ENCODE results near the gene REM2.

Gene REM2

GRCh38 chr14:22883173-22883976 lies at the start of gene REM2:
TSS of gene REM2 (plus strand) at chr14:22883222. CDS start at chr14:22883288, 66 bp downstream.
- no peak for FAIRE-seq
- no peak for DNase-seq (ENCODE audit: extremely low spot score, insufficient read length, low read depth)

GRCh38 chr14:22835505-22835904 lies 47.5 kb upstream of the REM2 start:
- DNase-seq (ENCODE audit: extremely low spot score, insufficient read length, low read depth) (no peak), FAIRE-seq (no peak)

- FAIRE-seq (no peak), DNase-seq (ENCODE audit: extremely low spot score, insufficient read length, low read depth) (no peak)
These were observed 46.5 kb upstream of the REM2 start, which contains the start of gene MMP14 for GRCh38 chr14:22836301-22837113. TSS of gene MMP14 (plus strand) at chr14:22836585. CDS start at chr14:22836818, 233 bp downstream.

- FAIRE-seq, result no peak
These were observed 45.8 kb upstream of the REM2 start for GRCh38 chr14:22837114-22837749.

GRCh38 chr14:22837750-22838538 lies 45.1 kb upstream of the REM2 start:
- no peak for DNase-seq (ENCODE audit: extremely low spot score, insufficient read length, low read depth)
- FAIRE-seq, result no peak

More at GRCh38 chr14:22837114-22837749, 45.8 kb upstream of the REM2 start:
- DNase-seq (ENCODE audit: extremely low spot score, insufficient read length, low read depth), result no peak

- DNase-seq (ENCODE audit: extremely low spot score, insufficient read length, low read depth) (no peak), FAIRE-seq (no peak)
These were observed 44.4 kb upstream of the REM2 start for GRCh38 chr14:22838631-22839041.

GRCh38 chr14:22839159-22839779 lies 43.8 kb upstream of the REM2 start:
- no peak for DNase-seq (ENCODE audit: extremely low spot score, insufficient read length, low read depth)
- no peak for FAIRE-seq

GRCh38 chr14:22841311-22841710 lies 41.7 kb upstream of the REM2 start:
- DNase-seq (ENCODE audit: extremely low spot score, insufficient read length, low read depth) (no peak), FAIRE-seq (no peak)

GRCh38 chr14:22841769-22842168 lies 41.3 kb upstream of the REM2 start:
- no peak for DNase-seq (ENCODE audit: extremely low spot score, insufficient read length, low read depth)
- FAIRE-seq, result no peak

- FAIRE-seq, result no peak
These were observed 40.6 kb upstream of the REM2 start for GRCh38 chr14:22842211-22843122.

GRCh38 chr14:22843123-22843925 lies 39.7 kb upstream of the REM2 start:
- no peak for FAIRE-seq
- no peak for DNase-seq (ENCODE audit: extremely low spot score, insufficient read length, low read depth)

More at GRCh38 chr14:22842211-22843122, 40.6 kb upstream of the REM2 start:
- no peak for DNase-seq (ENCODE audit: extremely low spot score, insufficient read length, low read depth)

GRCh38 chr14:22844221-22845102 lies 38.6 kb upstream of the REM2 start:
- no peak for FAIRE-seq
- no peak for DNase-seq (ENCODE audit: extremely low spot score, insufficient read length, low read depth)

GRCh38 chr14:22845103-22845394 lies 38.0 kb upstream of the REM2 start:
- no peak for DNase-seq (ENCODE audit: extremely low spot score, insufficient read length, low read depth)
- FAIRE-seq, result no peak

GRCh38 chr14:22845821-22846625 lies 37.0 kb upstream of the REM2 start:
- FAIRE-seq (no peak), DNase-seq (ENCODE audit: extremely low spot score, insufficient read length, low read depth) (no peak)

GRCh38 chr14:22846811-22847307 lies 36.2 kb upstream of the REM2 start:
- DNase-seq (ENCODE audit: extremely low spot score, insufficient read length, low read depth) (no peak), FAIRE-seq (no peak)
